Measurements from ENCODE around the gene GFI1B.

GFI1B gene

GRCh38 chr9:133027134-133027533, 48.6 kb downstream of the GFI1B start:
- no peak for DNase-seq (ENCODE audit: low read depth)
- TF ChIP-seq POLR2A (IDR thresholded peaks at IDR 0.05; ENCODE audit: extremely low read depth, insufficient read length): no peak
- no peak for TF ChIP-seq CTCF (IDR thresholded peaks at IDR 0.05; ENCODE audit: low read depth, low read length)
- no peak for TF ChIP-seq MYC (IDR thresholded peaks at IDR 0.05; ENCODE audit: low read depth, low read length)
- TF ChIP-seq MAX (IDR thresholded peaks at IDR 0.05; ENCODE audit: low read depth, low read length): no peak
- no peak overlapping the region for H3K4me3 ChIP-seq (ENCODE audit: low read depth, low read length)

GRCh38 chr9:133028221-133028620, 49.7 kb downstream of the GFI1B start:
- no peak overlapping the region for H3K4me3 ChIP-seq (ENCODE audit: low read depth, low read length)
- TF ChIP-seq POLR2A (IDR thresholded peaks at IDR 0.05; ENCODE audit: extremely low read depth, insufficient read length) (no peak), CTCF (IDR thresholded peaks at IDR 0.05; ENCODE audit: low read depth, low read length) (no peak), MYC (IDR thresholded peaks at IDR 0.05; ENCODE audit: low read depth, low read length) (no peak)
- no peak for DNase-seq (ENCODE audit: low read depth)

GRCh38 chr9:133029994-133030316, 51.5 kb downstream of the GFI1B start:
- H3K4me3 ChIP-seq (ENCODE audit: low read depth, low read length): peak overlapping the region; percentile 99
- no peak for DNase-seq (ENCODE audit: low read depth)
- TF ChIP-seq POLR2A (IDR thresholded peaks at IDR 0.05; ENCODE audit: extremely low read depth, insufficient read length) (no peak), MAX (IDR thresholded peaks at IDR 0.05; ENCODE audit: low read depth, low read length) (no peak), CTCF (IDR thresholded peaks at IDR 0.05; ENCODE audit: low read depth, low read length) (no peak), MYC (IDR thresholded peaks at IDR 0.05; ENCODE audit: low read depth, low read length) (no peak)

GRCh38 chr9:133030317-133031129, 52.0 kb downstream of the GFI1B start, which contains the start of gene GTF3C5:
TSS of gene GTF3C5 (plus strand) at chr9:133030997. CDS start at chr9:133031012, 15 bp downstream.
- H3K4me3 ChIP-seq (ENCODE audit: low read depth, low read length): peak within 1 kb of the TSS; percentile 99
- peak; percentile 98 for DNase-seq (ENCODE audit: low read depth)
- no peak for TF ChIP-seq CTCF (IDR thresholded peaks at IDR 0.05; ENCODE audit: low read depth, low read length)
- peak; percentile 78 for TF ChIP-seq POLR2A (IDR thresholded peaks at IDR 0.05; ENCODE audit: extremely low read depth, insufficient read length)
- TF ChIP-seq MYC (IDR thresholded peaks at IDR 0.05; ENCODE audit: low read depth, low read length): peak; percentile 59; the same call in 1 of the 2 replicates

- peak overlapping the region; percentile 99 for H3K4me3 ChIP-seq (ENCODE audit: low read depth, low read length)
- TF ChIP-seq MAX (IDR thresholded peaks at IDR 0.05; ENCODE audit: low read depth, low read length): no peak
- TF ChIP-seq POLR2A (IDR thresholded peaks at IDR 0.05; ENCODE audit: extremely low read depth, insufficient read length): no peak
- no peak for TF ChIP-seq MYC (IDR thresholded peaks at IDR 0.05; ENCODE audit: low read depth, low read length)
- no peak for TF ChIP-seq CTCF (IDR thresholded peaks at IDR 0.05; ENCODE audit: low read depth, low read length)
- DNase-seq (ENCODE audit: low read depth): no peak
Observed at GRCh38 chr9:133031130-133031422, 52.6 kb downstream of the GFI1B start.

GRCh38 chr9:133031496-133031911, 53.0 kb downstream of the GFI1B start:
- DNase-seq (ENCODE audit: low read depth): no peak
- TF ChIP-seq CTCF (IDR thresholded peaks at IDR 0.05; ENCODE audit: low read depth, low read length) (no peak), POLR2A (IDR thresholded peaks at IDR 0.05; ENCODE audit: extremely low read depth, insufficient read length) (no peak), MYC (IDR thresholded peaks at IDR 0.05; ENCODE audit: low read depth, low read length) (no peak), MAX (IDR thresholded peaks at IDR 0.05; ENCODE audit: low read depth, low read length) (no peak)
- H3K4me3 ChIP-seq (ENCODE audit: low read depth, low read length): peak overlapping the region; percentile 99

Measured in NB4 (cell line).